ENCODE results near the gene ATP8B3.

DNA sequence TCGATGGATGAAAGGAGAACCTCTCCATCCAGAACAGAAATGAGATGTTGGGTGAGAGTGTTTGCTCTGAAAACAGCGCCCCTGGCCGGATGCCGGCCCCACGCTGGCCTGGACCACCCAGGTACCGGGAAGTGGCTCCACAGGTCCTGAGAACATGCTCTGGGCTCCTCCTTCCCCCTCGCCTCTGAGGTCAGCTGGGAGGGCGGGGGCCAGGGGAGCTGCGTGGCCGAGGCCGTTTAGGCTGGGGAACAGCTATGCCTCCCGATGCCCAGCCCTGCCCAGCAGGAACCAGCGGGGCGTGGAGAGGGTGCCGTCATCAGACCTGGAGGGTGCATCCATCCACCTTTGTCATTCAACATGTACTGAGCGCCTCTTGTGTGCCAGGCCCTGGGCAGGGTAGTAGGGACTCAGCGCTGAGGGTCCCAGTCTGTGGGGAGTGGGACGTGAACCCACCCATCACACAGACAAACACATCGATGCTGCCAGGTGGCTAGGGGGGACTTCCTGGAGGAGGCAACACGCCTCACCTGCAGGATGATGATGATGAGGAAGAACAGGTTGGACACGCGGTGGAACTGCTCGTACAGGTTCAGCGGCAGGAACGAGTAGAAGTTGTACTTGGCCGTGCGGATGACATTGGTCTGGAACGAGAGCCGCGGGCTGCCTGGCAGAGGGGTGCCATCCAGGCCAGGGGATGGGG lies 4.2 kb downstream of the ATP8B3 start:
- TF ChIP-seq ASH2L (IDR thresholded peaks at IDR 0.05; ENCODE audit: insufficient read length, low read depth, low read length) (no peak), FOXM1 (CRISPR knock-in tag; IDR thresholded peaks at IDR 0.05) (no peak), CCAR2 (optimal IDR thresholded peaks at IDR 0.05; ENCODE audit: low read depth, low read length) (no peak), NFIC (IDR thresholded peaks at IDR 0.05; ENCODE audit: low read length) (no peak), ZBTB7A (CRISPR knock-in tag; IDR thresholded peaks at IDR 0.05) (no peak), CEBPB (IDR thresholded peaks at IDR 0.05; ENCODE audit: borderline replicate concordance, low read depth, low read length) (no peak), SNAPC2 (CRISPR knock-in tag; IDR thresholded peaks at IDR 0.05) (no peak), RBM22 (optimal IDR thresholded peaks at IDR 0.05; ENCODE audit: low read length) (no peak), PHB2 (IDR thresholded peaks at IDR 0.05; ENCODE audit: partially characterized antibody) (no peak), ZNF703 (CRISPR knock-in tag; IDR thresholded peaks at IDR 0.05; ENCODE audit: borderline replicate concordance) (no peak), ZNF510 (CRISPR knock-in tag; IDR thresholded peaks at IDR 0.05; ENCODE audit: low read depth) (no peak)
- TF ChIP-seq, protein P1, sequence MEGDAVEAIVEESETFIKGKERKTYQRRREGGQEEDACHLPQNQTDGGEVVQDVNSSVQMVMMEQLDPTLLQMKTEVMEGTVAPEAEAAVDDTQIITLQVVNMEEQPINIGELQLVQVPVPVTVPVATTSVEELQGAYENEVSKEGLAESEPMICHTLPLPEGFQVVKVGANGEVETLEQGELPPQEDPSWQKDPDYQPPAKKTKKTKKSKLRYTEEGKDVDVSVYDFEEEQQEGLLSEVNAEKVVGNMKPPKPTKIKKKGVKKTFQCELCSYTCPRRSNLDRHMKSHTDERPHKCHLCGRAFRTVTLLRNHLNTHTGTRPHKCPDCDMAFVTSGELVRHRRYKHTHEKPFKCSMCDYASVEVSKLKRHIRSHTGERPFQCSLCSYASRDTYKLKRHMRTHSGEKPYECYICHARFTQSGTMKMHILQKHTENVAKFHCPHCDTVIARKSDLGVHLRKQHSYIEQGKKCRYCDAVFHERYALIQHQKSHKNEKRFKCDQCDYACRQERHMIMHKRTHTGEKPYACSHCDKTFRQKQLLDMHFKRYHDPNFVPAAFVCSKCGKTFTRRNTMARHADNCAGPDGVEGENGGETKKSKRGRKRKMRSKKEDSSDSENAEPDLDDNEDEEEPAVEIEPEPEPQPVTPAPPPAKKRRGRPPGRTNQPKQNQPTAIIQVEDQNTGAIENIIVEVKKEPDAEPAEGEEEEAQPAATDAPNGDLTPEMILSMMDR (CRISPR knock-in tag; IDR thresholded peaks at IDR 0.05), result no peak
